ENCODE measurements around the gene AKT3. TPM values are rescaled to one million over a fixed set of nuclear protein-coding genes. Genes with fewer than 3 reads are reported as not detected.

The AKT3 gene
- polyA plus RNA-seq, 2 of the 4 experiments (the other 2 are of a cell fraction), result 18.4 to 43.5 TPM

GRCh38 chr1:243732637-243733036, 117.4 kb downstream of the AKT3 start (continued):
- TF ChIP-seq, protein P1, sequence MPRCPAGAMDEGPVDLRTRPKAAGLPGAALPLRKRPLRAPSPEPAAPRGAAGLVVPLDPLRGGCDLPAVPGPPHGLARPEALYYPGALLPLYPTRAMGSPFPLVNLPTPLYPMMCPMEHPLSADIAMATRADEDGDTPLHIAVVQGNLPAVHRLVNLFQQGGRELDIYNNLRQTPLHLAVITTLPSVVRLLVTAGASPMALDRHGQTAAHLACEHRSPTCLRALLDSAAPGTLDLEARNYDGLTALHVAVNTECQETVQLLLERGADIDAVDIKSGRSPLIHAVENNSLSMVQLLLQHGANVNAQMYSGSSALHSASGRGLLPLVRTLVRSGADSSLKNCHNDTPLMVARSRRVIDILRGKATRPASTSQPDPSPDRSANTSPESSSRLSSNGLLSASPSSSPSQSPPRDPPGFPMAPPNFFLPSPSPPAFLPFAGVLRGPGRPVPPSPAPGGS (IDR thresholded peaks at IDR 0.05), result no peak
- TF ChIP-seq BHLHE40 (IDR thresholded peaks at IDR 0.05; ENCODE audit: low read depth, low read length) (no peak), EHMT2 (IDR thresholded peaks at IDR 0.05; ENCODE audit: low read depth) (no peak)

GRCh38 chr1:243731974-243732625, 117.9 kb downstream of the AKT3 start:
- Histone ChIP-seq H3K4me1 (no peaks in the 10 kb centered on the region), H3K9me3 (no peaks in the 10 kb centered on the region), H3K4me2 (no peak overlapping the region), H3K27ac (no peak overlapping the region), H3K4me3 (no peak overlapping the region)
- no peak for ATAC-seq
- no peak for DNase-seq (ENCODE audit: low read depth in 1 of 2, low spot score in 1 of 2)
- FAIRE-seq, result no peak
- POLR2A ChIA-PET, result no interaction called here
- TF ChIP-seq POLR2AphosphoS2 (conservative IDR thresholded peaks at IDR 0.05; ENCODE audit: low read length) (no peak), ESRRA (IDR thresholded peaks at IDR 0.05; ENCODE audit: borderline replicate concordance, low read length) (no peak), ATOH8 (CRISPR knock-in tag; IDR thresholded peaks at IDR 0.05; ENCODE audit: low read depth) (no peak), NR3C1 (IDR thresholded peaks at IDR 0.05) (no peak), MYC (IDR thresholded peaks at IDR 0.05; ENCODE audit: borderline replicate concordance, low read length) (no peak), SREBF2 (IDR thresholded peaks at IDR 0.05) (no peak), KDM1A (IDR thresholded peaks at IDR 0.05; ENCODE audit: low read depth) (no peak), HES2 (IDR thresholded peaks at IDR 0.05) (no peak), BHLHE40 (IDR thresholded peaks at IDR 0.05; ENCODE audit: low read depth, low read length) (no peak), HDAC2 (IDR thresholded peaks at IDR 0.05) (no peak), POLR2A (IDR thresholded peaks at IDR 0.05; ENCODE audit: low read length) (no peak), FOSL2 (IDR thresholded peaks at IDR 0.05) (no peak), FOSL2 (CRISPR knock-in tag; IDR thresholded peaks at IDR 0.05) (no peak), NFE2L2 (conservative IDR thresholded peaks at IDR 0.05; ENCODE audit: low read length) (no peak), JUNB (IDR thresholded peaks at IDR 0.05) (no peak), RFX5 (IDR thresholded peaks at IDR 0.05) (no peak), CBX8 (IDR thresholded peaks at IDR 0.05) (no peak)
- TF ChIP-seq, protein P2, sequence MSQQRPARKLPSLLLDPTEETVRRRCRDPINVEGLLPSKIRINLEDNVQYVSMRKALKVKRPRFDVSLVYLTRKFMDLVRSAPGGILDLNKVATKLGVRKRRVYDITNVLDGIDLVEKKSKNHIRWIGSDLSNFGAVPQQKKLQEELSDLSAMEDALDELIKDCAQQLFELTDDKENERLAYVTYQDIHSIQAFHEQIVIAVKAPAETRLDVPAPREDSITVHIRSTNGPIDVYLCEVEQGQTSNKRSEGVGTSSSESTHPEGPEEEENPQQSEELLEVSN (IDR thresholded peaks at IDR 0.05; ENCODE audit: borderline replicate concordance, low read depth), result no peak
- CTCF ChIA-PET, result interaction anchor here (1.0 to 1.5 kb wide), 3 partner anchors 15 to 567 kb away, joined by 3 read pairs; no protein-coding TSS in a partner anchor
- 80% methylated on average over 5 of the region's 5 CpGs for WGBS (ENCODE audit: missing lambda C conversion rate)

GRCh38 chr1:243731301-243731891, 118.6 kb downstream of the AKT3 start:
- Histone ChIP-seq H3K4me2 (no peak overlapping the region), H3K9me3 (no peaks in the 10 kb centered on the region), H3K4me1 (0 out of 3 replicates have a peak, but pooled peaks cover 2% of the 10 kb centered on the region), H3K27ac (no peak overlapping the region), H3K4me3 (no peak overlapping the region)
- WGBS (ENCODE audit: missing lambda C conversion rate), result 87% methylated on average over 3 of the region's 3 CpGs
- ATAC-seq (no peak), DNase-seq (ENCODE audit: low read depth in 1 of 2, low spot score in 1 of 2) (no peak), FAIRE-seq (no peak)
- CTCF ChIA-PET, result interaction anchor here (1.0 to 1.5 kb wide), 2 partner anchors 15 to 568 kb away, joined by 3 read pairs; no protein-coding TSS in a partner anchor
- no peak for TF ChIP-seq HOXB13 (CRISPR knock-in tag; IDR thresholded peaks at IDR 0.05; ENCODE audit: low read depth)
- TF ChIP-seq NR3C1 (IDR thresholded peaks at IDR 0.05), result no peak
- no peak for TF ChIP-seq KDM1A (IDR thresholded peaks at IDR 0.05; ENCODE audit: low read depth)
- no peak for TF ChIP-seq HEYL (CRISPR knock-in tag; IDR thresholded peaks at IDR 0.05)
- TF ChIP-seq GATA3 (IDR thresholded peaks at IDR 0.05; ENCODE audit: borderline replicate concordance), result no peak
- TF ChIP-seq SREBF2 (IDR thresholded peaks at IDR 0.05), result no peak
- POLR2A ChIA-PET, result no interaction called here

All from A549 (cell line).